ENCODE data around the gene CD27. TPM values are rescaled to one million over a fixed set of nuclear protein-coding genes. Genes with fewer than 3 reads are reported as not detected.
"Not testable (repeated sequence)": the region's sequence is repeated elsewhere in the genome, so short reads cannot be mapped to it uniquely, and the experiment has no call there.

Gene CD27
- total and polyA plus RNA-seq, 10 donors: 49.2 to 193 (median 72.3) TPM

DNA sequence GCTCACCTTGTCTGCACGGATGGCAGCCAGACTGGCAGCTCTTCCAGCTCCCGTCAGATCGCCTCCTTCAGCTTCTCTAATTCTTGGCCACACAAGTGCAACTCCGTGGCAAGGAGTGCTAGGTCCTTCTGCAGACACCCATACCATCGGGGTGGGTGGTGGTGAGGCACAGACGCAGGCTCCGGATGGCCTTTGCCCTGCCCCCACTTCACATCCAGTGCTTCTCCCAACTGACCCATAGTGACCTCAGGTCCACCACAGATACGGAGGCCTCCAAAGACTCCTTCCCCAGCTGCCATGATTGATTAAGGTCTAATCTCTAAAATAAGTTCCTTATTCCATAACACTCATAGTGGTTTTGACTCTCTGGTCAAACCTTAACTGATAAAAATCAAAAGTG is 19.9 kb upstream of the CD27 start:
- intact Hi-C loops (cut with DNase I; ENCODE audit: low total_unique reads): loop anchor here (5.0 kb wide), 3 partner anchors 37 to 112 kb away; partner anchors contain the start of gene VAMP1
- peak overlapping the region in 3 of 8 donors; percentile 82 to 88 (median 86) for H3K27ac ChIP-seq

DNA sequence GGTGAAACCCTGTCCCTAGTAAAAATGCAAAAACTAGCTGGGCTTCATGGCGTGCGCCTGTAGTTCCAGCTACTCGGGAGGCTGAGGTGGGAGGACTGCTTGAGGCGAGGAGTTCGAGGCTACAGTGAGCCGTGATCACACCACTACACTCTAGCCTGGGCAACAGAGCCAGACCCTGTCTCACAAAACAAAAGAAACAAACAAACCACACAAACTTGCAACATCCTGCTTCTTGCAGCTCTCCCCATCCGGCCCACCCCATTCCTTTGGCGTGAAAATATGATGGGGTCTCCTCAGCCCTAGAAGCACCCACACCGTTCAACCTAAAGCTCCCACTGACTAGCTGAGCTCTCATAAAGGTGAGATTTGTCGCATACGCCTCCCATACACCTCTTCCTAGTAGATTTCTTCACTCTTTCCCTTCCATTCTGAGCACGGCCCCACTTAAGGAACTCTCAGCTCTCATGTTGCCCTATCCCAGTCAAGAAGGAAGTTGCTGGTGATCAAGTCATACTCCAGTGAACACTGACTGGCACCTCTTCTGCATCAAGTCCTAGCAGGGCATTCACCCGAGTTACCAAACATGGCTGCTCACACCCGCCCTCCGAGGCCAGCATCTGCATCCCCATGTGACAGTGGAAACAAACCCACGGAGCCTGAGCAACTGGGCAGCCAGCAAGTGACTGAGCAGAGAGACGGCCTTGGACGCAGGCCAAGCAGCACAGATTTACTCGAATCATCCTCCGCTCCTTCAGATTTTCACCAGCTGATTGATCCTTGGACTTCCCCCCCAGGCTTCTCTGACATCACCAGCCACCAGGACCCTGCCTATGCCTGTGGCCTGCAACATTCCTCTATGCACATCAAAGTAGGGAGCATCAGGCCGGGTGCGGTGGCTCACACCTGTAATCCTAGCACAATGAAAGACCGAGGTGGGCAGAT is 18.9 kb upstream of the CD27 start:
- H3K4me1 ChIP-seq: peaks cover 14 to 74% (median 50%) of the 10 kb centered on the region in 6 donors
- 68 to 73% (median 70%) methylated on average over 23 of the region's 23 CpGs for WGBS, 5 donors
- TF ChIP-seq, protein P1, sequence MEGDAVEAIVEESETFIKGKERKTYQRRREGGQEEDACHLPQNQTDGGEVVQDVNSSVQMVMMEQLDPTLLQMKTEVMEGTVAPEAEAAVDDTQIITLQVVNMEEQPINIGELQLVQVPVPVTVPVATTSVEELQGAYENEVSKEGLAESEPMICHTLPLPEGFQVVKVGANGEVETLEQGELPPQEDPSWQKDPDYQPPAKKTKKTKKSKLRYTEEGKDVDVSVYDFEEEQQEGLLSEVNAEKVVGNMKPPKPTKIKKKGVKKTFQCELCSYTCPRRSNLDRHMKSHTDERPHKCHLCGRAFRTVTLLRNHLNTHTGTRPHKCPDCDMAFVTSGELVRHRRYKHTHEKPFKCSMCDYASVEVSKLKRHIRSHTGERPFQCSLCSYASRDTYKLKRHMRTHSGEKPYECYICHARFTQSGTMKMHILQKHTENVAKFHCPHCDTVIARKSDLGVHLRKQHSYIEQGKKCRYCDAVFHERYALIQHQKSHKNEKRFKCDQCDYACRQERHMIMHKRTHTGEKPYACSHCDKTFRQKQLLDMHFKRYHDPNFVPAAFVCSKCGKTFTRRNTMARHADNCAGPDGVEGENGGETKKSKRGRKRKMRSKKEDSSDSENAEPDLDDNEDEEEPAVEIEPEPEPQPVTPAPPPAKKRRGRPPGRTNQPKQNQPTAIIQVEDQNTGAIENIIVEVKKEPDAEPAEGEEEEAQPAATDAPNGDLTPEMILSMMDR (IDR thresholded peaks at IDR 0.05 in 8 of 11, conservative IDR thresholded peaks at IDR 0.05 in 3 of 11): no peak
- peak in 2 of 3 donors; percentile 21 to 51 for TF ChIP-seq POLR2AphosphoS5 (IDR thresholded peaks at IDR 0.05)
- DNase-seq: peak; percentile 85
- no peaks in the 10 kb centered on the region for H3K9me3 ChIP-seq
- peak overlapping the region; percentile 49 to 88 (median 82) for H3K27ac ChIP-seq
- intact Hi-C loops (cut with DNase I; ENCODE audit: low total_unique reads): loop anchor here (5.0 kb wide), 1 partner anchor 36 kb away; no protein-coding TSS in a partner anchor
- H3K4me3 ChIP-seq: peak overlapping the region in 1 of 8 donors; percentile 45
- H3K27me3 ChIP-seq (replicated peaks in 1 of 7): no peaks in the 10 kb centered on the region
- H3K36me3 ChIP-seq: no peaks in the 10 kb centered on the region

More for the DNA sequence above, 19.9 kb upstream of the CD27 start:
- TF ChIP-seq POLR2A (IDR thresholded peaks at IDR 0.05) (no peak), POLR2AphosphoS5 (IDR thresholded peaks at IDR 0.05) (no peak)
- TF ChIP-seq, protein P1 (IDR thresholded peaks at IDR 0.05 in 8 of 11, conservative IDR thresholded peaks at IDR 0.05 in 3 of 11): no peak
- 78 to 91% (median 83%) methylated on average over 7 to 8 of the region's 8 CpGs for WGBS, 5 donors
- Histone ChIP-seq H3K9me3 (no peaks in the 10 kb centered on the region), H3K4me1 (peaks cover 4 to 64% (median 40%) of the 10 kb centered on the region in 6 donors), H3K4me3 (no peak overlapping the region), H3K36me3 (no peaks in the 10 kb centered on the region), H3K27me3 (replicated peaks in 1 of 7) (no peaks in the 10 kb centered on the region)
- no peak for DNase-seq

DNA sequence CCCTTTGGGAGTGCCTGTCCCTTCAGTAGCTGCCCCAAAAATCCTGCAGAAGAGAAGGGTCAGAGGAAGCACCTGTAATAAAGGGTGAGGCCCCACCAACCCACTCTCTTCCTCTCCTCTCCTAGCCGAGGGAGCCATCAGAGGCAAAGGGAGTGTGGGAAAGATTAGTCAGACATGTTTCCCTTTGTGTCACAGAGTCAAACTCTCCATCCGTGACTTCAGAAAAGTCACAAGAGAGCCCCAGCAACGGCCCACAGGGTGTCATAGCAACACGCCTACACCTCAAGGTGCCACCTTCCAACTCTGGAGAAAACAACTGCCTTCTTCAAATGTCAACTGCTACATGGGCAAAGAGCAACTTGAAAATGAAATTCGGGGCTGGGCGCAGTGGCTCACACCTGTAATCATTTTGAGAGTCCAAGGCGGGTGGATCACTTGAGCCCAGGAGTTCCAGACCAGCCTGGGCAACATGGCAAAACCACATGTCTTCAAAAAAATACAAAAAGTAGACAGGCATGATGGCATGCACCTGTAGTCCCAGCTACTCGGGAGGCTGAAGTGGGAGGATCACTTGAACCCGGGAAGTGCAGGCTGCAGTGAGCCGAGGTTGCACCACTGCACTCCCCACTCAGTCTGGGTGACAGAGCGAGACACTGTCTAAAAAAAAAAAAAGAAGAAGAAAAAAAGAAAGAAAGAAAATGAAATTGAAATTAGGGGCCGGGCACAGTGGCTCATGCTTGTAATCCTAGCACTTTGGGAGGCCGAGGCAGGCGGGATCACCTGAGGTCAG is 17.7 kb upstream of the CD27 start:
- intact Hi-C loops (cut with DNase I; ENCODE audit: low total_unique reads): loop anchor here (5.0 kb wide), 1 partner anchor 35 kb away; no protein-coding TSS in a partner anchor

DNA sequence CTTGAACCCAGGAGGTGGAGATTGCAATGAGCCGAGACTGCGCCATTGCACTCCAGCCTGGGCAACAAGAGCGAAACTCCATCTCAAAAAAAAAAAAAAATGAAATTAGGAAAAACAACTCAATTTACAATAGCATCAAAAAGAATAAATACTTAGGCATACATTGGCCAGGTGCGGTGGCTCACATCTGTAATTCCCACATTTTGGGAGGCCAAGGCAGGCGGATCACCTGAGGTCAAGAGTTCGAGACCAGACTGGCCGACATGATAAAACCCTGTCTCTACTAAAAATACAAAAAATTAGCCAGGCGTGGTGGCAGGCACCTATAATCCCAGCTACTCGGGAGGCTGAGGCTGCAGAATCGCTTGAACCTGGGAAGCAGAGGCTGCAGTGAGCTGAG is 17.0 kb upstream of the CD27 start:
- H3K36me3 ChIP-seq; DNase-seq; H3K27me3 ChIP-seq (replicated peaks in 1 of 7); H3K9me3 ChIP-seq: not testable (repeated sequence)
- WGBS, 5 donors: 67 to 87% (median 85%) methylated on average over 10 of the region's 10 CpGs
- H3K4me1 ChIP-seq: peaks cover 22 to 93% (median 64%) of the 10 kb centered on the region in 6 donors
- intact Hi-C loops (cut with DNase I; ENCODE audit: low total_unique reads): loop anchor here (5.0 kb wide), 1 partner anchor 35 kb away; no protein-coding TSS in a partner anchor
- peak overlapping the region; percentile 49 to 88 (median 82) for H3K27ac ChIP-seq
- H3K4me3 ChIP-seq: peak overlapping the region in 2 of 8 donors; percentile 13 to 45

More for the DNA sequence above, 17.7 kb upstream of the CD27 start:
- peak overlapping the region in 2 of 8 donors; percentile 13 to 45 for H3K4me3 ChIP-seq
- DNase-seq: peak; percentile 92
- no peaks in the 10 kb centered on the region for H3K9me3 ChIP-seq
- WGBS, 5 donors: 41 to 58% (median 56%) methylated on average over 14 of the region's 14 CpGs
- no peaks in the 10 kb centered on the region for H3K36me3 ChIP-seq
- H3K27me3 ChIP-seq (replicated peaks in 1 of 7): no peaks in the 10 kb centered on the region
- TF ChIP-seq POLR2AphosphoS5 (IDR thresholded peaks at IDR 0.05) (peak in 2 of 3 donors; percentile 26 to 54), POLR2A (IDR thresholded peaks at IDR 0.05) (no peak)
- TF ChIP-seq, protein P1 (IDR thresholded peaks at IDR 0.05 in 8 of 11, conservative IDR thresholded peaks at IDR 0.05 in 3 of 11): no peak
- H3K27ac ChIP-seq: peak overlapping the region; percentile 49 to 88 (median 82)
- H3K4me1 ChIP-seq: peaks cover 22 to 86% (median 59%) of the 10 kb centered on the region in 6 donors

Data from spleen (tissue), 11 donors.